ENCODE data around the gene AAK1. TPM values are rescaled to one million over a fixed set of nuclear protein-coding genes. Genes with fewer than 3 reads are reported as not detected.
"Not testable (repeated sequence)": the region's sequence is repeated elsewhere in the genome, so short reads cannot be mapped to it uniquely, and the experiment has no call there.

AAK1 gene
- total RNA-seq, 4 donors from 2014 or later, result 34.8 to 109 (median 70.2) TPM

- intact Hi-C loops (cut with DNase I; ENCODE audit: low total_unique reads), result no loop called here
- Histone ChIP-seq H3K4me3 (no peak overlapping the region), H3K9me3 (no peaks in the 10 kb centered on the region), H3K36me3 (no peaks in the 10 kb centered on the region), H3K27ac (no peak overlapping the region), H3K4me1 (peaks cover 0 to 37% (median 9%) of the 10 kb centered on the region in 4 donors), H3K27me3 (no peaks in the 10 kb centered on the region)
- TF ChIP-seq EP300 (IDR thresholded peaks at IDR 0.05; ENCODE audit: low read depth), result no peak
- TF ChIP-seq POLR2A (IDR thresholded peaks at IDR 0.05), result no peak
- TF ChIP-seq, protein P1, sequence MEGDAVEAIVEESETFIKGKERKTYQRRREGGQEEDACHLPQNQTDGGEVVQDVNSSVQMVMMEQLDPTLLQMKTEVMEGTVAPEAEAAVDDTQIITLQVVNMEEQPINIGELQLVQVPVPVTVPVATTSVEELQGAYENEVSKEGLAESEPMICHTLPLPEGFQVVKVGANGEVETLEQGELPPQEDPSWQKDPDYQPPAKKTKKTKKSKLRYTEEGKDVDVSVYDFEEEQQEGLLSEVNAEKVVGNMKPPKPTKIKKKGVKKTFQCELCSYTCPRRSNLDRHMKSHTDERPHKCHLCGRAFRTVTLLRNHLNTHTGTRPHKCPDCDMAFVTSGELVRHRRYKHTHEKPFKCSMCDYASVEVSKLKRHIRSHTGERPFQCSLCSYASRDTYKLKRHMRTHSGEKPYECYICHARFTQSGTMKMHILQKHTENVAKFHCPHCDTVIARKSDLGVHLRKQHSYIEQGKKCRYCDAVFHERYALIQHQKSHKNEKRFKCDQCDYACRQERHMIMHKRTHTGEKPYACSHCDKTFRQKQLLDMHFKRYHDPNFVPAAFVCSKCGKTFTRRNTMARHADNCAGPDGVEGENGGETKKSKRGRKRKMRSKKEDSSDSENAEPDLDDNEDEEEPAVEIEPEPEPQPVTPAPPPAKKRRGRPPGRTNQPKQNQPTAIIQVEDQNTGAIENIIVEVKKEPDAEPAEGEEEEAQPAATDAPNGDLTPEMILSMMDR (IDR thresholded peaks at IDR 0.05), result no peak
- no peak for TF ChIP-seq POLR2AphosphoS5 (IDR thresholded peaks at IDR 0.05)
- DNase-seq, result no peak
- in situ Hi-C loops (cut with MboI; ENCODE audit: low pct_ligation_motif_present in 1 of 4, low pct_unique_long_range_greater_than_20kb in 1 of 4, low sequenced_read_pairs in 3 of 4), result loop anchor here (25.0 kb wide), 2 partner anchors 157 to 257 kb away; no protein-coding TSS in a partner anchor
- 51 to 76% methylated on average over 2 to 3 of the region's 3 CpGs for WGBS, 2 donors (ENCODE audit: low coverage in 1 of 2)
Measured at GRCh38 chr2:69554981-69555380, 88.6 kb downstream of the AAK1 start.

DNA sequence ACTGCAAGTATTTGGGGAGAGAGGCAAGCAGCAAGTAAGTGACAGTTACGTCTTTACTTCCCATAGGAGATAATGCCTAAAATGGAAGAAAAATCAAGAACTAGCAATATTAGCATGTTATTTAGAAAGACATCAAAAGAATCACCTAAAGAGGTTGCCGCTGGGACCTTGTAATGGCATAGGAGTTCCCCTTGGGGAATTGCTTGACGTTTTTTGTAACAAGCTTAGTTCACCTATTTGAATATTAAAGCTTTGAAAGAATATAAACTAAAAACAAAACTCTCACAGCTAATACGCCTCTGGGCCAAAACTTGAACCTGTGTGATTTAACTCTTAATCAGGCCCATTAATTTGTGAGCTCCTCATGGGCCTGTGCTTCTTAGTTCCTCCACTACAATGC lies 89.0 kb downstream of the AAK1 start:
- Histone ChIP-seq H3K27me3 (no peaks in the 10 kb centered on the region), H3K27ac (no peak overlapping the region), H3K4me1 (peaks cover 0 to 38% (median 8%) of the 10 kb centered on the region in 4 donors), H3K36me3 (no peaks in the 10 kb centered on the region), H3K4me3 (no peak overlapping the region), H3K9me3 (no peaks in the 10 kb centered on the region)
- DNase-seq, result no peak
- intact Hi-C loops (cut with DNase I; ENCODE audit: low total_unique reads), result no loop called here
- WGBS, 2 donors (ENCODE audit: low coverage in 1 of 2), result 79 to 97% methylated on average over 4 of the region's 4 CpGs
- in situ Hi-C loops (cut with MboI; ENCODE audit: low pct_ligation_motif_present in 1 of 4, low pct_unique_long_range_greater_than_20kb in 1 of 4, low sequenced_read_pairs in 3 of 4), result loop anchor here (25.0 kb wide), 2 partner anchors 158 to 258 kb away; no protein-coding TSS in a partner anchor
- TF ChIP-seq POLR2A (IDR thresholded peaks at IDR 0.05), result no peak
- no peak for TF ChIP-seq EP300 (IDR thresholded peaks at IDR 0.05; ENCODE audit: low read depth)
- TF ChIP-seq, protein P1 (IDR thresholded peaks at IDR 0.05), result no peak
- no peak for TF ChIP-seq POLR2AphosphoS5 (IDR thresholded peaks at IDR 0.05)

DNA sequence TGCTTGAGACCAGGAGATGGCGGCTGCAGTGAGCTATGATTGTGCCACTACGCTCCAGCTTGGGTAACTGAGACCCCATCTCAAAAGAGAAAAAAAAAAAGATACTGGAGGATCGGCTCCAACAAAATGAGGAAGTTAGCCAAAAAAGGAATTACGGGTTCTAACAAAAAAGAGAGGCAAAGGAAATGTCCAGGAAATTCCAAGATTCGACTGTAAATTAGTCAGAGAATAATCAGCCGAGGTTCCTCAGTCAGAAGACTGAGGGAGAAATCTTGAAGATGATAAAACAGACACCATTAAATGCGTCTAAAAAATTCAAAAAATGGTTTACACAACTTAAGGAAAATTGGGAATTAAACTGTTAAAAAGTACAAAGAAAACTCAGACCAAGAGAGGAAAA lies 89.5 kb downstream of the AAK1 start:
- H3K9me3 ChIP-seq, result no peaks in the 10 kb centered on the region
- DNase-seq, result no peak
- WGBS, 2 donors (ENCODE audit: low coverage in 1 of 2), result 90 to 91% methylated on average over 7 of the region's 7 CpGs
- no peaks in the 10 kb centered on the region for H3K36me3 ChIP-seq
- intact Hi-C loops (cut with DNase I; ENCODE audit: low total_unique reads), result no loop called here
- in situ Hi-C loops (cut with MboI; ENCODE audit: low pct_ligation_motif_present in 1 of 4, low pct_unique_long_range_greater_than_20kb in 1 of 4, low sequenced_read_pairs in 3 of 4), result loop anchor here (25.0 kb wide), 2 partner anchors 158 to 258 kb away; no protein-coding TSS in a partner anchor
- H3K4me1 ChIP-seq, result peaks cover 0 to 35% (median 6%) of the 10 kb centered on the region in 4 donors
- TF ChIP-seq, protein P1 (IDR thresholded peaks at IDR 0.05), result no peak
- TF ChIP-seq EP300 (IDR thresholded peaks at IDR 0.05; ENCODE audit: low read depth) (no peak), POLR2AphosphoS5 (IDR thresholded peaks at IDR 0.05) (no peak), POLR2A (IDR thresholded peaks at IDR 0.05) (no peak)
- no peaks in the 10 kb centered on the region for H3K27me3 ChIP-seq
- no peak overlapping the region for H3K27ac ChIP-seq
- H3K4me3 ChIP-seq, result no peak overlapping the region

DNA sequence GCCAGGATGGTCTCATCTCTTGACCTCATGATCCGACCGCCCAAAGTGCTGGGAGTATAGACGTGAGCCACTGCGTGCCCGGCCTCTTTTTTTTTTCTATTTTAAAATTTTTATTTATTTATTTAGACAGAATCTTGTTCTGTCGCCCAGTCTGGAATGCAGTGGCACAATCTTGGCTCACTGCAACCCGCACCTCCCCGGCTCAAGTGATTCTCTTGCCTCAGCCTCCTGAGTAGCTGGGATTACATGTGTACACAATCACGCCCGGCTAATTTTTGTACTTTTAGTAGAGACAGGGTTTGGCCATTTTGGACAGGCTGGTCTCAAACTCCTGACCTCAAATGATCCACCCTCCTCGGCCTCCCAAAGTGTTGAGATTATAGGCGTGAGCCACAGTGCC lies 93.0 kb downstream of the AAK1 start:
- H3K27ac ChIP-seq, result peak overlapping the region in 2 of 4 donors; percentile 20 to 26
- in situ Hi-C loops (cut with MboI; ENCODE audit: low pct_ligation_motif_present in 1 of 4, low pct_unique_long_range_greater_than_20kb in 1 of 4, low sequenced_read_pairs in 3 of 4), result loop anchor here (25.0 kb wide), 2 partner anchors 162 to 262 kb away; no protein-coding TSS in a partner anchor

DNA sequence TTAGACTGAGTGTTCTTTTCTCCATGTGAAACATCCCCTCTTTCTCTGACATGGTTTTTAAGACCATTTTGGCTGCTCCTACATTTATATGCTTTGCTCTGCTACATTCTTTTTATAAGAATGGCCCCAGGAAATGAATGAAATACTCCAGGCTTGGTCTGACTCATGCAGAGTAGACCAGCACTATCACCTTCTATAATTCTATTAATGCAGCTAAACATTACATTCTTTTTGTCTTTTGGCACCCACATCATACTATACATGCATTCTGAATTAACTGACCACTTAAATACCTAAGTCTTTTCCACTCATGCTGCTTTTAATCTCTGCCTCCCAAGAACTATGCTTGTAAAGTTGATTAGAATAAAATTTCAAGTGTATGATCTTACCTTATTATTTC lies 94.1 kb downstream of the AAK1 start:
- Histone ChIP-seq H3K4me3 (no peak overlapping the region), H3K27me3 (no peaks in the 10 kb centered on the region), H3K9me3 (no peaks in the 10 kb centered on the region), H3K4me1 (peaks cover 0 to 14% (median 3%) of the 10 kb centered on the region in 4 donors), H3K27ac (no peak overlapping the region), H3K36me3 (no peaks in the 10 kb centered on the region)
- no peak for DNase-seq
- no peak for TF ChIP-seq POLR2A (IDR thresholded peaks at IDR 0.05)
- TF ChIP-seq, protein P1 (IDR thresholded peaks at IDR 0.05), result no peak
- TF ChIP-seq EP300 (IDR thresholded peaks at IDR 0.05; ENCODE audit: low read depth), result no peak
- no peak for TF ChIP-seq POLR2AphosphoS5 (IDR thresholded peaks at IDR 0.05)
- intact Hi-C loops (cut with DNase I; ENCODE audit: low total_unique reads) (no loop called here), in situ Hi-C loops (cut with MboI; ENCODE audit: low pct_ligation_motif_present in 1 of 4, low pct_unique_long_range_greater_than_20kb in 1 of 4, low sequenced_read_pairs in 3 of 4) (no loop called here)

More for the DNA sequence above, 93.0 kb downstream of the AAK1 start:
- DNase-seq; H3K4me3 ChIP-seq; H3K9me3 ChIP-seq; H3K27me3 ChIP-seq; H3K36me3 ChIP-seq; intact Hi-C loops (cut with DNase I; ENCODE audit: low total_unique reads): not testable (repeated sequence)
- H3K4me1 ChIP-seq, result peaks cover 0 to 22% (median 3%) of the 10 kb centered on the region in 4 donors
- 94 to 95% methylated on average over 6 to 12 of the region's 12 CpGs for WGBS, 2 donors (ENCODE audit: low coverage in 1 of 2)
